Measurements from ENCODE around the gene PLA2G1B.

- TF ChIP-seq, protein P1, sequence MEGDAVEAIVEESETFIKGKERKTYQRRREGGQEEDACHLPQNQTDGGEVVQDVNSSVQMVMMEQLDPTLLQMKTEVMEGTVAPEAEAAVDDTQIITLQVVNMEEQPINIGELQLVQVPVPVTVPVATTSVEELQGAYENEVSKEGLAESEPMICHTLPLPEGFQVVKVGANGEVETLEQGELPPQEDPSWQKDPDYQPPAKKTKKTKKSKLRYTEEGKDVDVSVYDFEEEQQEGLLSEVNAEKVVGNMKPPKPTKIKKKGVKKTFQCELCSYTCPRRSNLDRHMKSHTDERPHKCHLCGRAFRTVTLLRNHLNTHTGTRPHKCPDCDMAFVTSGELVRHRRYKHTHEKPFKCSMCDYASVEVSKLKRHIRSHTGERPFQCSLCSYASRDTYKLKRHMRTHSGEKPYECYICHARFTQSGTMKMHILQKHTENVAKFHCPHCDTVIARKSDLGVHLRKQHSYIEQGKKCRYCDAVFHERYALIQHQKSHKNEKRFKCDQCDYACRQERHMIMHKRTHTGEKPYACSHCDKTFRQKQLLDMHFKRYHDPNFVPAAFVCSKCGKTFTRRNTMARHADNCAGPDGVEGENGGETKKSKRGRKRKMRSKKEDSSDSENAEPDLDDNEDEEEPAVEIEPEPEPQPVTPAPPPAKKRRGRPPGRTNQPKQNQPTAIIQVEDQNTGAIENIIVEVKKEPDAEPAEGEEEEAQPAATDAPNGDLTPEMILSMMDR (IDR thresholded peaks at IDR 0.05), result no peak
- no peak for TF ChIP-seq POLR2A (IDR thresholded peaks at IDR 0.05)
These were observed 29.5 kb upstream of the PLA2G1B start for GRCh38 chr12:120357104-120357503.

Data from prostate gland (tissue), 2 donors.